GM12878 (cell line): Measurements from ENCODE around the gene TNF. TPM values are rescaled to one million over a fixed set of nuclear protein-coding genes. Genes with fewer than 3 reads are reported as not detected.

Experiments used
- BCL11A ChIP-seq: IDR thresholded peaks from 2 replicates; pipeline ENCODE4 v1.6.1; 2011; ENCODE audit warnings: low read depth, low read length
- BCLAF1 ChIP-seq: fragments of 450-650 bp; IDR thresholded peaks from 2 replicates; pipeline ENCODE4 v1.6.1; 2017; ENCODE audit warnings: antibody characterized with exemption, mild to moderate bottlenecking, moderate library complexity
- EGR1 ChIP-seq, 2 experiments: IDR thresholded peaks; 1 replicate in 1 of 2; 2 replicates in 1 of 2; pipeline ENCODE4 v1.6.1; 2011 to 2012; ENCODE audit warnings: low read depth in 2 of 2, low read length in 2 of 2, borderline replicate concordance in 1 of 2, mild to moderate bottlenecking in 1 of 2, moderate library complexity in 1 of 2
- KAT2A ChIP-seq: conservative IDR thresholded peaks from 2 replicates; pipeline ENCODE4 v1.6.1; 2011; ENCODE audit warnings: low read depth, low read length; ENCODE audit not compliant: control insufficient read depth
- MYB ChIP-seq: fragments of 150-350 bp; IDR thresholded peaks from 2 replicates; pipeline ENCODE4 v1.6.1; 2014; ENCODE audit warnings: mild to moderate bottlenecking, low read depth, low read length, borderline replicate concordance
- NBN ChIP-seq: fragments of 450-650 bp; IDR thresholded peaks from 2 replicates; pipeline ENCODE4 v1.6.1; 2016
- NFYA ChIP-seq: IDR thresholded peaks from 2 replicates; pipeline ENCODE4 v1.6.1; 2011; ENCODE audit warnings: low read depth, mild to moderate bottlenecking, low read length, improper control_type of control experiment, borderline replicate concordance
- NRF1 ChIP-seq: conservative IDR thresholded peaks from 2 replicates; pipeline ENCODE4 v1.6.1; 2011; ENCODE audit warnings: mild to moderate bottlenecking, low read depth, low read length, improper control_type of control experiment
- PAX5 ChIP-seq: IDR thresholded peaks from 2 replicates; pipeline ENCODE4 v1.6.1; 2011; ENCODE audit warnings: low read depth, low read length, borderline replicate concordance
- POLR2AphosphoS5 ChIP-seq: IDR thresholded peaks from 2 replicates; pipeline ENCODE4 v1.6.1; 2011; ENCODE audit warnings: mild to moderate bottlenecking, low read length, inconsistent platforms
- RUNX3 ChIP-seq: IDR thresholded peaks from 2 replicates; pipeline ENCODE4 v1.6.1; 2012; ENCODE audit warnings: low read length, inconsistent platforms
- SMAD5 ChIP-seq: IDR thresholded peaks from 2 replicates; pipeline ENCODE4 v1.6.1; 2016; ENCODE audit warnings: antibody characterized with exemption, low read depth
- SUPT20H ChIP-seq: IDR thresholded peaks from 2 replicates; pipeline ENCODE4 v1.6.1; 2011; ENCODE audit warnings: low read depth, mild to moderate bottlenecking, low read length, moderate library complexity, borderline replicate concordance; ENCODE audit not compliant: control insufficient read depth
- SUZ12 ChIP-seq: fragments of 200-600 bp; sonication (generic); IDR thresholded peaks from one replicate; pipeline ENCODE4 v1.6.1; 2018; ENCODE audit warnings: antibody characterized with exemption, mild to moderate bottlenecking; ENCODE audit not compliant: unreplicated experiment
- TARDBP ChIP-seq: IDR thresholded peaks from 2 replicates; pipeline ENCODE4 v1.6.1; 2016; ENCODE audit warnings: borderline replicate concordance
- USF1 ChIP-seq: IDR thresholded peaks from 2 replicates; pipeline ENCODE4 v1.6.1; 2011; ENCODE audit warnings: borderline replicate concordance, low read depth, mild to moderate bottlenecking, moderate library complexity, mixed read lengths, low read length; ENCODE audit not compliant: insufficient read depth; ENCODE audit errors: extremely low read length
- ZNF274 ChIP-seq: IDR thresholded peaks from one replicate; pipeline ENCODE4 v1.8.0; 2011; ENCODE audit not compliant: insufficient read length, insufficient read depth
- polyA plus RNA-seq, 11 experiments: library from polyadenylated mRNA; depleted of rRNA in 4 of 11; unstranded in 6 of 11; stranded (reverse) in 5 of 11; fragments of >200 nt; fragmentation: Nextera tagmentation in 4 of 11; fragmentation: Illumina TruSeq in 1 of 11; extraction: Ambion mirVana in 4 of 11; extraction: Trizol in 1 of 11; gene quantifications; 1 replicate in 1 of 11; 2 replicates in 10 of 11; pipeline versions ENCODE4 v1.2.1 to v1.2.3, GENCODE V29; 2011 to 2016; ENCODE audit warnings: inconsistent platforms in 2 of 11, missing spikeins in 2 of 11, low read depth in 1 of 11
- total RNA-seq, 4 experiments: library from RNA; depleted of rRNA in 3 of 4; stranded (reverse); fragments of >200 nt in 3 of 4; fragmentation: Illumina TruSeq in 1 of 4; extraction: Trizol in 1 of 4; gene quantifications; 2 replicates each; pipeline versions ENCODE4 v1.2.1 to v1.2.3, GENCODE V29; 2013 to 2021
- TF ChIP-seq, protein P1 (sequence below): IDR thresholded peaks from 2 replicates; pipeline ENCODE4 v1.6.1; 2012; ENCODE audit warnings: low read length, inconsistent platforms
- TF ChIP-seq, protein P2 (sequence below): fragments of 450-650 bp; IDR thresholded peaks from 2 replicates; pipeline ENCODE4 v1.6.1; 2017; ENCODE audit warnings: low read depth, mild to moderate bottlenecking, moderate library complexity
- TF ChIP-seq, protein P3 (sequence below): fragments of 450-650 bp; formaldehyde crosslinking; IDR thresholded peaks from 2 replicates; pipeline ENCODE4 v1.5.0; 2022; ENCODE audit warnings: mild to moderate bottlenecking, missing genetic modification characterization

Gene TNF
- total and polyA plus RNA-seq, 10 of the 15 experiments (the other 5 are each of a cell fraction or from before 2014, with no cell fraction given), result 18.0 to 94.8 (median 61.9) TPM

DNA sequence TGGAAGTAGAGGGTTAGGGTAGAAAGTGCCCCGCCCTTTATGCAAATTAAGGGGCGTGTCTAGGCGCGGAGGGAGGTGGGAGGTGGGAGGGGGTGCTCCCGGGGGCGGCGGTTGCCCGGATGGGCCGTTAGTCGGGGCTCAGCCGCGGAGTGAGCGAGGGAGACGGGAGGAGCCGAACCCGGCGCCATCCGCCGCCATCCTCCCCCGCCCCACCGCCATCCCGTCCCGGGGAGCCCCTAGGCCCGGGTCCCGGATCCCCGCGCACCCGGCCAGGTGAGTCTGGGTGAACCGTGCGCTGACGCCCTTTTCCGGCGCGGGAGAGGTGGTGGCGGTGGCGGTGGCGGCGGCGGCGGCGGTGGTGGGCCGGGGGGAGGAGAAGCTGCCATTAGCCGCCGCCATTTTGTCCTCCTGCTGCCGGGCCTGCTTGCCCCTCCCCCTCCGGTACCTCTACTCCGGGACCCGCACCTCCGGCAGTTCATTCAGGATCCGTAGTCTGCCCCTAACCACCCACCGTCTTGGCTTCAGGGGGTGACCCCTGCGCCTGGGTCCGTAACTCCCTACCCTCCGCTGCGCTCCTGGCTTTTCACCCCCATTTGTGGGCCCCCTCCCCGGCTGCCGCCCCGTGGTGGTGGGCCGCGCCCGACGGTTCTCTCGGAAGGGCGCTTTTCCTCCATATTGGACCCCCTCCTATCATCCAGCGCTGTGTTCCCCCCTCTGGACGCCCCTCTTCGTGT, 45.4 kb downstream of the TNF start, which contains the start of gene PRRC2A (continued):
- TF ChIP-seq BCLAF1, result no peak
- no peak for TF ChIP-seq ZNF274
- TF ChIP-seq NRF1, result no peak
- TF ChIP-seq NBN, result 0 out of 2 replicates have a peak, but pooled peaks have one; percentile 34
- TF ChIP-seq, protein P1, sequence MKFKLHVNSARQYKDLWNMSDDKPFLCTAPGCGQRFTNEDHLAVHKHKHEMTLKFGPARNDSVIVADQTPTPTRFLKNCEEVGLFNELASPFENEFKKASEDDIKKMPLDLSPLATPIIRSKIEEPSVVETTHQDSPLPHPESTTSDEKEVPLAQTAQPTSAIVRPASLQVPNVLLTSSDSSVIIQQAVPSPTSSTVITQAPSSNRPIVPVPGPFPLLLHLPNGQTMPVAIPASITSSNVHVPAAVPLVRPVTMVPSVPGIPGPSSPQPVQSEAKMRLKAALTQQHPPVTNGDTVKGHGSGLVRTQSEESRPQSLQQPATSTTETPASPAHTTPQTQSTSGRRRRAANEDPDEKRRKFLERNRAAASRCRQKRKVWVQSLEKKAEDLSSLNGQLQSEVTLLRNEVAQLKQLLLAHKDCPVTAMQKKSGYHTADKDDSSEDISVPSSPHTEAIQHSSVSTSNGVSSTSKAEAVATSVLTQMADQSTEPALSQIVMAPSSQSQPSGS, result no peak
- TF ChIP-seq NFYA, result no peak
- TF ChIP-seq USF1, result no peak
- TF ChIP-seq BCL11A, result no peak
- TF ChIP-seq SMAD5, result no peak
- no peak for TF ChIP-seq MYB
- no peak for TF ChIP-seq SUPT20H
- TF ChIP-seq, protein P2, sequence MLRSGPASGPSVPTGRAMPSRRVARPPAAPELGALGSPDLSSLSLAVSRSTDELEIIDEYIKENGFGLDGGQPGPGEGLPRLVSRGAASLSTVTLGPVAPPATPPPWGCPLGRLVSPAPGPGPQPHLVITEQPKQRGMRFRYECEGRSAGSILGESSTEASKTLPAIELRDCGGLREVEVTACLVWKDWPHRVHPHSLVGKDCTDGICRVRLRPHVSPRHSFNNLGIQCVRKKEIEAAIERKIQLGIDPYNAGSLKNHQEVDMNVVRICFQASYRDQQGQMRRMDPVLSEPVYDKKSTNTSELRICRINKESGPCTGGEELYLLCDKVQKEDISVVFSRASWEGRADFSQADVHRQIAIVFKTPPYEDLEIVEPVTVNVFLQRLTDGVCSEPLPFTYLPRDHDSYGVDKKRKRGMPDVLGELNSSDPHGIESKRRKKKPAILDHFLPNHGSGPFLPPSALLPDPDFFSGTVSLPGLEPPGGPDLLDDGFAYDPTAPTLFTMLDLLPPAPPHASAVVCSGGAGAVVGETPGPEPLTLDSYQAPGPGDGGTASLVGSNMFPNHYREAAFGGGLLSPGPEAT, result no peak
- no peak for TF ChIP-seq SUZ12
- TF ChIP-seq KAT2A, result no peak
- TF ChIP-seq POLR2AphosphoS5, result no peak
- TF ChIP-seq TARDBP, result no peak
- TF ChIP-seq PAX5, result no peak
- TF ChIP-seq, protein P3, sequence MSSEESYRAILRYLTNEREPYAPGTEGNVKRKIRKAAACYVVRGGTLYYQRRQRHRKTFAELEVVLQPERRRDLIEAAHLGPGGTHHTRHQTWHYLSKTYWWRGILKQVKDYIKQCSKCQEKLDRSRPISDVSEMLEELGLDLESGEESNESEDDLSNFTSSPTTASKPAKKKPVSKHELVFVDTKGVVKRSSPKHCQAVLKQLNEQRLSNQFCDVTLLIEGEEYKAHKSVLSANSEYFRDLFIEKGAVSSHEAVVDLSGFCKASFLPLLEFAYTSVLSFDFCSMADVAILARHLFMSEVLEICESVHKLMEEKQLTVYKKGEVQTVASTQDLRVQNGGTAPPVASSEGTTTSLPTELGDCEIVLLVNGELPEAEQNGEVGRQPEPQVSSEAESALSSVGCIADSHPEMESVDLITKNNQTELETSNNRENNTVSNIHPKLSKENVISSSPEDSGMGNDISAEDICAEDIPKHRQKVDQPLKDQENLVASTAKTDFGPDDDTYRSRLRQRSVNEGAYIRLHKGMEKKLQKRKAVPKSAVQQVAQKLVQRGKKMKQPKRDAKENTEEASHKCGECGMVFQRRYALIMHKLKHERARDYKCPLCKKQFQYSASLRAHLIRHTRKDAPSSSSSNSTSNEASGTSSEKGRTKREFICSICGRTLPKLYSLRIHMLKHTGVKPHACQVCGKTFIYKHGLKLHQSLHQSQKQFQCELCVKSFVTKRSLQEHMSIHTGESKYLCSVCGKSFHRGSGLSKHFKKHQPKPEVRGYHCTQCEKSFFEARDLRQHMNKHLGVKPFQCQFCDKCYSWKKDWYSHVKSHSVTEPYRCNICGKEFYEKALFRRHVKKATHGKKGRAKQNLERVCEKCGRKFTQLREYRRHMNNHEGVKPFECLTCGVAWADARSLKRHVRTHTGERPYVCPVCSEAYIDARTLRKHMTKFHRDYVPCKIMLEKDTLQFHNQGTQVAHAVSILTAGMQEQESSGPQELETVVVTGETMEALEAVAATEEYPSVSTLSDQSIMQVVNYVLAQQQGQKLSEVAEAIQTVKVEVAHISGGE (CRISPR knock-in tag), result no peak
- TF ChIP-seq EGR1 (IDR thresholded peaks at IDR 0.05; ENCODE audit: borderline replicate concordance in 1 of 2, low read depth in 2 of 2, low read length in 2 of 2), result peak in 1 of 2 experiments; percentile 88; a peak in 2 of 3 replicates
- TF ChIP-seq RUNX3, result peak; percentile 26; the same call in 1 of the 2 replicates
